GM21529 (cell line): ENCODE data around the gene RRP9.

Experiments used
- ATAC-seq: cut with Tn5 transposase; IDR thresholded peaks from one replicate; pipeline ENCODE4 v1.9.1; 2021; ENCODE audit not compliant: unreplicated experiment

The RRP9 gene

GRCh38 chr3:51958603-51959521 is 17.2 kb upstream of the RRP9 start:
- no peak for ATAC-seq

- ATAC-seq = no peak
These were observed 16.0 kb upstream of the RRP9 start for GRCh38 chr3:51957520-51958205.

GRCh38 chr3:51955893-51956770 is 14.4 kb upstream of the RRP9 start:
- ATAC-seq = no peak

- ATAC-seq = no peak
These were observed 13.6 kb upstream of the RRP9 start, which contains the start of gene GPR62 for GRCh38 chr3:51955175-51955892. Gene GPR62 (plus strand): TSS chr3:51955381. CDS start chr3:51955653, 272 bp downstream.

- no peak for ATAC-seq
These were observed 13.0 kb upstream of the RRP9 start for GRCh38 chr3:51954713-51955112.

GRCh38 chr3:51954105-51954504 is 12.4 kb upstream of the RRP9 start:
- no peak for ATAC-seq

GRCh38 chr3:51953445-51953844 is 11.7 kb upstream of the RRP9 start:
- ATAC-seq = no peak

- ATAC-seq = no peak
These were observed 9.2 kb upstream of the RRP9 start for GRCh38 chr3:51950899-51951298.

GRCh38 chr3:51949121-51949520 is 7.4 kb upstream of the RRP9 start:
- ATAC-seq = no peak

- ATAC-seq = no peak
These were observed 6.4 kb upstream of the RRP9 start for GRCh38 chr3:51948016-51948580.

- ATAC-seq = no peak
These were observed 5.7 kb upstream of the RRP9 start for GRCh38 chr3:51947215-51947900.

- ATAC-seq = no peak
These were observed 5.1 kb upstream of the RRP9 start for GRCh38 chr3:51946796-51947195.

GRCh38 chr3:51945926-51946705 is 4.4 kb upstream of the RRP9 start:
- no peak for ATAC-seq

- ATAC-seq = no peak
These were observed 3.5 kb upstream of the RRP9 start for GRCh38 chr3:51945031-51945840.

GRCh38 chr3:51944451-51945021 is 2.8 kb upstream of the RRP9 start:
- ATAC-seq = no peak

GRCh38 chr3:51943451-51944391 is 2.0 kb upstream of the RRP9 start:
- no peak for ATAC-seq
